Prostate gland (tissue), 2 donors: ENCODE results near the gene HSH2D.

Experiments used
- CTCF ChIP-seq, 4 experiments: fragments of 200-600 bp in 2 of 4; fragments of 450-650 bp in 2 of 4; sonication (generic) in 2 of 4; IDR thresholded peaks; 1 replicate in 3 of 4; 2 replicates in 1 of 4; pipeline ENCODE4 v1.5.1; 2016 to 2019; ENCODE audit warnings: antibody characterized with exemption in 4 of 4, mild to moderate bottlenecking in 2 of 4, moderate library complexity in 2 of 4
- POLR2A ChIP-seq: fragments of 450-650 bp; IDR thresholded peaks from one replicate; pipeline ENCODE4 v1.6.1; 2016; ENCODE audit warnings: antibody characterized with exemption, mild to moderate bottlenecking

GRCh38 chr19:16127080-16127479 is 16.4 kb upstream of the HSH2D start:
- TF ChIP-seq POLR2A, result no peak
- no peak for TF ChIP-seq CTCF (IDR thresholded peaks at IDR 0.05)
